GM19023 (cell line): Measurements from ENCODE around the gene DNAJA3.
"Not testable (repeated sequence)": the region's sequence is repeated elsewhere in the genome, so short reads cannot be mapped to it uniquely, and the experiment has no call there.

Source experiments
- ATAC-seq: cut with Tn5 transposase; IDR thresholded peaks from one replicate; pipeline ENCODE4 v1.9.1; 2021; ENCODE audit warnings: mild to moderate bottlenecking, moderate library complexity; ENCODE audit not compliant: unreplicated experiment

DNAJA3 gene

GRCh38 chr16:4386951-4387565 lies 38.6 kb upstream of the DNAJA3 start:
- ATAC-seq = no peak

DNA sequence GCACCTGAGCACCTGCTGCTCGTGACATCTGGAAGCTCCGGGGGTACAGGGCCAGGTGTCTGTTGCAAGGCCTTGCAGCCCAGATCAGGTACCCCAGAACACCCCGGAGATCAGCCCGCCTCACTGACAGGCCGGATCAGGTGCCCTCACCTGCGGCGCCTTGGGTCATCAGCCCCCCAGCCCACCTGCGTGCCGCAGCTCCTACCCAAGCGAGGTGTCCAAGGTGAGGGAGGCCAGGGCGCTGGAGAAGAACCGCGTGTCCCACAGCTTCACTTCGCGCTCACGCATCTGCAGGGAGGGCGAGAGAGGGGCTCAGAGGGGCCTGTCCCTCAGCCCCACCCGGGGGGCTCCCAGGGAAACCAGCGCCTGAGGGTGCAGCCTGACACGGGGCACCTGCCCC lies 37.9 kb upstream of the DNAJA3 start:
- ATAC-seq = no peak

GRCh38 chr16:4388271-4389021 lies 37.2 kb upstream of the DNAJA3 start:
- no peak for ATAC-seq

DNA sequence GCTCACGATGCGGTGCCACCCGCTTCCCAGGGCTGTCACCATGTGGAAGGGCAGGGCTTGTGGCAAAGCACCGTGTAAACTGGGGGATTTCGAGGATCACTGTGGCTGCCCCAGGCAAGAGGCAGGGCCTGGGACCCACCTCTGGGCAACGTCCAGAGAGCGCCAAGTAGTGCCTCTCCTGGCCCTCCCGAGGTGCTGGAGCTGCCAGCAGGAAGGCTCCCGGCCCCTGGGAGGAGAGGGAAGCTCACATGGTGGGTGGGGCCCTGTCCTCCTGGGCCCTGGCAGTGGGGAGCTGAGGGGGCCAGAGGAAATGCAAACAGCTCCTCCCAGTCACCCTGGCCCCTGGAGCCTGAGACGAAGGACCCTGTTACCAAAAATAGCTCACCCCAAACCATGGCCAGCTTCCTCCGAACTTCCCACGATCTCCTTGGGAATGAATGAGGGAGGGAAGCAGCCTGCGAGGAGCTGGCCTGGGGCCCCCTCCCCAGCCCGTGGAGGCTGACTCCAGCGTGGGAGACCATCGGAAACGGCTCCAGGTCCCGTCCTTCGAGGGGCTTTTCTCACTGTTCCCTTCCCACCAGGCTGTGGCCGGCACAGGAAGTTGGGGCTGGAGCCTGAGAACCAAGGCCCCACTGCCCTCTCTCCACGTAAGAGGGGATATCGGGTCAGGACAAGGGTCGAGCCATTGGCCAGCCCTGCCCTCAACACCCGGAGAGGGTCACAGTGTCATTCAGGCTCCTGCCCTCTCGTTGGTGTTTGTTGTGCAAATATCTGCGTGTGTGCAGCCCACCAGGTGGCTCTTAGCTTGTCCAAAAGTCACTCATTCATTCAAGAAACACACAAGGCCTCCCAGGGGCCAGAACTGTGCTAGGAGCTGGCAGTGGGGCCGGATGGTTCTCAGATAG lies 36.4 kb upstream of the DNAJA3 start:
- no peak for ATAC-seq

GRCh38 chr16:4390266-4391260 lies 35.1 kb upstream of the DNAJA3 start:
- no peak for ATAC-seq

DNA sequence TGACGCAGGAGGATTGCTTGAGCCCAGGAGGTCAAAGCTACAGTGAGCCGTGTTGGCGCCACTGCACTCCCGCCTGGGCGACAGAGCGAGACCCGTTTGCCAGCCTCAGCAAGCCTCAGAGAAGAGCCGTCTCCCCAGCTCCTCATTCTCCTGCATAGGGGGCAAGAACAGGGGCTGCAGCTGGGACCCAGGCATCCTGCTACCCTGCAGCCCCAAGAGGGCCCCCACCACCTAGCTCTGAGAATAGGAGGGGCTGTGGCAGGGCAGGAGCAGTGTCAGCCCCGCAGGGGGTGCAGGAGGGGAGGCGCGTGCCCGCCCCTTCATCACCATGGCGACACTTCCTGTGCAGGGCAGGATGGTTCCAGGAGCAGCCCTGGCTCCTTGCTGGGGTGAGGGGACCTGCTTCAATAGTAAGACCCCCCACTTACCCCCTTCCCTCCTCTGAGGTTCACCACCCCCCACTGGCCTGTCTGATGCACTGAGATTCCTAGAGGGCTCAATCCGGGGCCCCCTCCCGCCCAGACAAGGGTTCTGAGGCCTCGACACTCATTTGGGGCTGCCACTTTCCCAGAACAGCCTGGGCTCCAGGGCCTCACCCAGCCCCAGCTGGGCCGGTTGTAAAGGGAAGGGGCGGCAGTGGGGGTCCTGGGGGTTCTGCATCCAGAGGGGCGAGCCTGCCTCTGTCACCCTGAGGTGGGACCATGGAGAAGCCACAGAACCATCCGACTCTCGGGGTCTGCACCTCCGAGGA lies 33.9 kb upstream of the DNAJA3 start:
- ATAC-seq = no peak

DNA sequence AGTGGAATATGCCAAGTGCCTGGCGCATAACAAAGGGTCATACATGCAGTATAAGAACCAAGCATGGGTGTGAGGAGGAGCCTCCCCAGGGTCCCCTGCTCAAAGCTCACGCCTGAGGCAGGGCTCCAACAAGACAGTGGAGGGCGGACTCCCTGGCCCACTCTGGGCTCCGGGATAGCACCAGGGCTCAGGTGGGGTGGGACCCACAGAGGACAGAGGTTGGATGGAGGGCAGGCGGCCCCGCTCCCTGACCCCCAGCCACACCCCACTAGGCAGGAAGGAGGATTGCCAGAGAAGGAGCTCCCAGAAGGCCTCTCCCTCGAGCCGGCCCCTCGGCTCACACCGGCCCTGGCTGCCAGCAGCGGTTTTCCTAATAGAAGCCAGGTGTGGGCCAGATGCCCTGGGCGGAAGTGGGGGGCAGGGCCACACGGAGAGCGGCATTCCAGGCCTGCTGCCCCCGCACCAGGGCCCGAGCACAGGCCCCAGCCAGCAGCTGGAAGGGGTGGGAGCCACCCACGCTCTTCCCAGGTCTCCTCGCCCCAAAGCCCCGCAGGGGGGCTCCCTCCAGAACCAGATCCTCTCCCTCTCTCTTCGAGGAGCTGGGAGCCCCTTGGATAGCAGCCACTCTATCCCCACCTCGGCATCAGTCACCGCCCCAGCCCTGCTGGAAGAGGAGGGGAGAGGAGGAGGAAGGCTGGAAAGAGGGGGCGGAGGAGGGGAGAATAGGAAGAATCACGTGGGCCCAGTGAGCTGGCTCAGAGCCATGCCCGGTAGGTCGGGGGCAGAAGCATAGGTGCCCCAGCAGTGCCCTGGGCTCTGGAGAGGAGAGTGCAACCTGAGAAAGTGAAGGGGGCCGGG lies 33.1 kb upstream of the DNAJA3 start:
- no peak for ATAC-seq

DNA sequence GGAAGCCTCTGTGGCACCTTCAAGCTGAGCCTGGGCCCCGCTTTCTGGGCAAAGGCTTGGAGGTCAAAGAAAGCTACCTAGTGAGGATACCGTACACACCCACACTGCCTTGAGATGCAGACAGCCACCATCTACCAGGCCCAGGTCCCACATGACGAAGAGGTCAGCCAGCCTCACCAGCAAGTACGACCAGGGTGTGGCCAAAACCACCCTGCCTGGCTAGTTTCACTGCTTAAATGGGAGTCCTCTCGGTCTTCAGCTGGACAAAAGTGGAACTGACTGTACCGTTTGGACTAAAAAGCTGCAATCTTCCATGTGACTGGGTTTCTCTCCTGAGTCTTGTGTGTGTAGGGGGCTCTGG lies 32.4 kb upstream of the DNAJA3 start:
- no peak for ATAC-seq

- ATAC-seq = not testable (repeated sequence)
These were observed 31.8 kb upstream of the DNAJA3 start for GRCh38 chr16:4393850-4394249.

DNA sequence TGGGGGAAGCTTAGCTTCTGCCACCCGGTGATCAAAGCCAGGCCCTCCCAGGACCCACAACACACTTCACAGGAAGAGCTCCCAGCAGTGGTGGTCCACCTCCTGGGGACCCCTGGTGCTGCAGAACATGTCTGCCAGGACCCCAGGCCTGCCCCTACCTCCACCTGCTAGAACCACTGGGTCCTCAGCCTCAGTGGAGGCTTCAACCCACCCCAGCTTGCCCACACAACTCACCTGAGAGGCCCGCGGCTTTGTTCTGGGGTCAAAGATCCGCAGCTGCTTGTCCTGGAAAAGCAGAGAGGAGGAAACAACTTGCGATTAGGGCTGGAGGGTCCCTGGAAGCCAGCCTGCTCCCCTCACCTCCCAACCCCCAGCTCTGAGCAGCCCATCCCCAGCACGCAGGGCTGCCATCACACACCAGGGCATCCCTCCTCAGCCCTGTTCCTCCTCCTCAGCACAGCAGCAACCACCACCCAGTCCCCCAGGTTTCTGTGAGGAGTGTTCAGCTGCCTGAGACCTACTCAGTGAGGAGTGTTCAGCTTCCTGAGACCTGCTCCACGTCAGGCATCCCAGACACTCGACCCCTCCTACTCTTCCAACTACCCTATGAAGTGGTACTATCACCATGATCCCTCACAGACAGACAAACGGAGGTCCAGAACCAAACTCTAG lies 30.5 kb upstream of the DNAJA3 start:
- ATAC-seq = no peak

GRCh38 chr16:4399001-4399730 lies 26.5 kb upstream of the DNAJA3 start:
- ATAC-seq = no peak

GRCh38 chr16:4401094-4401501 lies 24.6 kb upstream of the DNAJA3 start:
- ATAC-seq = no peak

GRCh38 chr16:4401510-4401909 lies 24.2 kb upstream of the DNAJA3 start:
- no peak for ATAC-seq

DNA sequence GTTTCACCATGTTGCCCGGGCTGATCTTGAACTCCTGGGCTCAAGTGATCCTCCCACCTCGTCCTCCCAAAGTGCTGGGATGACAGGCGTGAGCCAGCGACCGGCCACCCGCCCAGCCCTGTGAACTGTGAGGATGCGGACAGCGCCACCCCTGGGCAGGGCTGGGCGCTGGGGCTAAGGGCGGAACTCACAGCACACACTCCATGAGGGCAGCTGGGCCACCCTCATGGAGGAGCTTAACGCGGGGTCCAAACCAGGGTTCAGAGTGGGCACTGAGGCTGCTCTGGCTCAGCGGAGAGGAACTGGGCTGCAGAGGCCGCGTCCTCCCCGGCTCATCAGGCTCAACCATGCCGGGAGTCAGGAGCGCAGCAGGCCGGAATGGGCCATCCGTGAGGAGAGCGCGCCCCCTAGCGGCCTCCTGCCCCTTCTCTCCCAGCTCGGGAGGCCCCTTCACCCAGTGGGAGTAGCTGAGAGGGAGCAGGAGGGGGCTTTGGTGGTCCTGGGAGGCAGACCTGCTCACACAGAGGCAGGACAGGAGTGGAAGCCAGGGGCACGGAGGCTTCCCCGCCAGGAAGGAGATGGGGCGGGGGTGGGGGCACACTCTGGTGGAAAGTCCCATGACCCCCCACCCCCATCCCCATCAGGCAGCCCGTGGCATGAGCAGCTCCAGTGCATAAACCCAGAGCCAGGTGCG lies 23.1 kb upstream of the DNAJA3 start:
- no peak for ATAC-seq

- ATAC-seq = no peak
These were observed 22.3 kb upstream of the DNAJA3 start for GRCh38 chr16:4403133-4403949.

DNA sequence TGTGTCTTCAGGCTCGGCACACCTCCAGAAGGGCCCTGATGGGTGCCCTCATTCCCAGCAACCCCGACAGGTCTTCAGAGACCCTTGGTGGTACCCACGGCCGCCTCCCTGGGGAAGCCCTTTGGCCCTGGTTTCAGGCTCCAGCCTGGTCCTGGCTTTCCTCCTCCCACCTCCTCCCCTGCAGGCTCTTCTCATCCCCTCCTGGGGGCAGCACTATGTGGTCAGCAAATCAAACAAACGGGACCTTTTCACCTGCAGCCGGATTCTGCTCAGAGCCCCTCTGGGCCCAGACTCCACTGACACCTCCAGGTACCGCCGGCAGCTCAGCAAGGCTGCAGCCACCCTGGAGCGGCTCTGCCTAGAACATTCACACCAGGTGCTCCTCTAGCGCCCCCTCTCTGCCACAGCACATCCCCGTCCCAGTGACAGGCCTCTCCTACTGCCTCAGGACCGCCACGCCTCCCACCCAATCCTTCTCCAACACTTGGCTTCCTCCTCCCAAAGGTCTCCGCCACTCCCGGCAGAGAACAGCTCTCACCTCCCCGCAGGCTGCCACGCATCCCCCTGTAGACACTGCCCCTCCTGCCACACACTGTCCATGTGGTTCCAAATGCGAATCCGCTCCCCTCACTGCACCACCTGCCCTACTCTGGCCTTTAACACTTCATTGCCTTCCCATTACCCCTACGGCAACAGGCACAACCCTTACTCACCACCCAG lies 21.3 kb upstream of the DNAJA3 start:
- ATAC-seq = no peak
